ENCODE results near the gene SHISAL1. TPM values are rescaled to one million over a fixed set of nuclear protein-coding genes. Genes with fewer than 3 reads are reported as not detected.
A peak's percentile ranks its signal among the peaks of the same experiment; 100 is the strongest.

SHISAL1 gene
- total RNA-seq, 1 experiment from 2014 or later: 2.9 TPM

- H4K5ac ChIP-seq (ENCODE audit: insufficient read length, low read depth, low read length): no peak overlapping the region
- H2AK5ac ChIP-seq (ENCODE audit: insufficient read length, low read length): no peak overlapping the region
- H3K23ac ChIP-seq (ENCODE audit: insufficient read length, low read depth, low read length): no peak overlapping the region
- H3K23me2 ChIP-seq (ENCODE audit: insufficient read length, low read depth, low read length, poor library complexity, severe bottlenecking): peaks cover 2% of the 10 kb centered on the region
- H3K27me3 Mint-ChIP-seq (ENCODE audit: low read depth): peaks cover 17% of the 10 kb centered on the region
- DNase-seq: no peak
- no peak overlapping the region for H3K56ac ChIP-seq (ENCODE audit: insufficient read length, low read depth, low read length)
- no peak overlapping the region for H2BK5ac ChIP-seq (ENCODE audit: insufficient read length, low read length)
- peak overlapping the region in 1 of 3 experiments; percentile 80; a peak in 1 of 7 replicates for H3K27ac Mint-ChIP-seq
- no peak overlapping the region for H2BK15ac ChIP-seq (ENCODE audit: low read depth, low read length)
- no peaks in the 10 kb centered on the region; the same call in 1 of the 2 replicates for H3K27me3 ChIP-seq (ENCODE audit: insufficient read depth, low read length)
- H3K14ac ChIP-seq (ENCODE audit: insufficient read depth, low read length): no peak overlapping the region; the same call in 1 of the 2 replicates
- no CpG with 5 or more reads among the region's 6 CpGs for WGBS (ENCODE audit: extremely low coverage, insufficient read length, low lambda C conversion rate)
- H3K79me2 ChIP-seq (ENCODE audit: insufficient read depth, low read length): no peaks in the 10 kb centered on the region
- H2BK20ac ChIP-seq (ENCODE audit: low read depth, low read length, poor library complexity, severe bottlenecking): no peak overlapping the region
- H3K4me1 Mint-ChIP-seq: peaks cover 18 to 48% of the 10 kb centered on the region in 2 experiments
- H3K9ac ChIP-seq (ENCODE audit: extremely low read depth, insufficient read length, low read length): no peak overlapping the region
- H3K4me3 Mint-ChIP-seq: no peak overlapping the region
- no peak overlapping the region for H2AFZ ChIP-seq (ENCODE audit: low read length)
- no peaks in the 10 kb centered on the region for H4K20me1 ChIP-seq (ENCODE audit: control insufficient read depth, insufficient read depth, insufficient read length)
- no peak overlapping the region for H3K4ac ChIP-seq (ENCODE audit: low read depth, low read length)
- H3K4me2 ChIP-seq (ENCODE audit: insufficient read depth, insufficient read length, low read length): no peak overlapping the region
- no peaks in the 10 kb centered on the region for H3K9me3 Mint-ChIP-seq
- H4K91ac ChIP-seq (ENCODE audit: insufficient read length, low read depth, low read length): no peak overlapping the region
- H3K79me1 ChIP-seq (ENCODE audit: insufficient read depth, low read depth, low read length, poor library complexity, severe bottlenecking): no peaks in the 10 kb centered on the region
- no peak overlapping the region for H4K8ac ChIP-seq (replicated peaks; ENCODE audit: insufficient read length, low read depth, low read length)
- H3K27ac ChIP-seq (ENCODE audit: insufficient read length, low read depth, low read length): no peak overlapping the region
- no peak for TF ChIP-seq CTCF (conservative IDR thresholded peaks at IDR 0.05)
- H3K18ac ChIP-seq (ENCODE audit: insufficient read length, low read depth, low read length): no peak overlapping the region
- H3K4me1 ChIP-seq (ENCODE audit: insufficient read depth, low read length): peaks cover 4% of the 10 kb centered on the region; the same call in 1 of the 2 replicates
- H3K36me3 Mint-ChIP-seq (ENCODE audit: insufficient read depth in 1 of 3, low read depth in 3 of 3): no peaks in the 10 kb centered on the region
- no peak overlapping the region for H2BK12ac ChIP-seq (ENCODE audit: insufficient read length, low read depth, low read length)
- H3T11ph ChIP-seq (ENCODE audit: low read length): no peak overlapping the region
- no peak overlapping the region for H2BK120ac ChIP-seq (ENCODE audit: low read depth, low read length, poor library complexity, severe bottlenecking)
- H3K9me3 ChIP-seq (ENCODE audit: control insufficient read depth, low read depth, low read length): no peaks in the 10 kb centered on the region
Measured at GRCh38 chr22:44351037-44351436, 38.3 kb upstream of the SHISAL1 start.
